AG04449 (cell line): ENCODE measurements around the gene TRAPPC2L.

Source experiments
- CTCF ChIA-PET: fragments of 350-600 bp; formaldehyde crosslinking; extraction: SDS; loops from one replicate; lab custom pipeline; 2021; ENCODE audit warnings: antibody characterized with exemption; lab: Yijun Ruan, JAX
- POLR2A ChIA-PET: fragments of 400-600, 350-600 bp; formaldehyde crosslinking; extraction: SDS; loops from one replicate; lab custom pipeline; 2020; ENCODE audit warnings: antibody characterized with exemption, inconsistent platforms; lab: Yijun Ruan, JAX
- DNase-seq: peaks from one replicate; pipeline ENCODE4 v3.0.0-alpha.2; 2010; ENCODE audit warnings: low read depth, low spot score
- H3K4me3 ChIP-seq: 2 replicates; pipeline ENCODE4 v1.5.1; 2011; ENCODE audit warnings: low read depth, mild to moderate bottlenecking, control low read depth, low read length
- CTCF ChIP-seq: IDR thresholded peaks from one replicate; pipeline ENCODE4 v1.5.1; 2011; ENCODE audit warnings: mild to moderate bottlenecking, moderate library complexity, low read length, control low read depth, inconsistent platforms; ENCODE audit not compliant: insufficient read depth; ENCODE audit errors: missing control alignments

Gene TRAPPC2L

GRCh38 chr16:88828711-88829110 is 28.2 kb upstream of the TRAPPC2L start:
- DNase-seq, result no peak
- no peak for TF ChIP-seq CTCF
- ChIA-PET CTCF (interaction anchor here (1.2 kb wide), 1 partner anchor 19 kb away, joined by 3 read pairs; no protein-coding TSS in a partner anchor), POLR2A (no interaction called here)
- H3K4me3 ChIP-seq, result no peak overlapping the region

GRCh38 chr16:88830258-88830657 is 26.7 kb upstream of the TRAPPC2L start:
- H3K4me3 ChIP-seq, result no peak overlapping the region
- TF ChIP-seq CTCF, result no peak
- ChIA-PET POLR2A (no interaction called here), CTCF (interaction anchor here (1.3 to 1.5 kb wide), 3 partner anchors 12 to 16 kb away, joined by 3 to 5 read pairs (median 3); no protein-coding TSS in a partner anchor)
- DNase-seq, result no peak

GRCh38 chr16:88830783-88831182 is 26.1 kb upstream of the TRAPPC2L start:
- CTCF ChIA-PET, result interaction anchor here (1.3 to 1.5 kb wide), 3 partner anchors 12 to 16 kb away, joined by 3 to 5 read pairs (median 3); no protein-coding TSS in a partner anchor
- TF ChIP-seq CTCF, result no peak
- POLR2A ChIA-PET, result no interaction called here
- no peak overlapping the region for H3K4me3 ChIP-seq
- no peak for DNase-seq

- no peak overlapping the region for H3K4me3 ChIP-seq
- DNase-seq, result no peak
- POLR2A ChIA-PET, result no interaction called here
- TF ChIP-seq CTCF, result no peak
- CTCF ChIA-PET, result no interaction called here
Measured at GRCh38 chr16:88831838-88832237, 25.1 kb upstream of the TRAPPC2L start.

GRCh38 chr16:88833086-88833485 is 23.8 kb upstream of the TRAPPC2L start:
- no peak overlapping the region for H3K4me3 ChIP-seq
- no peak for DNase-seq
- POLR2A ChIA-PET, result interaction anchor here (1.3 kb wide), 1 partner anchor 22 kb away, joined by 4 read pairs; no protein-coding TSS in a partner anchor
- CTCF ChIA-PET, result interaction anchor here (0.7 to 0.9 kb wide), 3 partner anchors 12 to 25 kb away, joined by 3 to 4 read pairs (median 3); no protein-coding TSS in a partner anchor
- TF ChIP-seq CTCF, result no peak

GRCh38 chr16:88834670-88835069 is 22.3 kb upstream of the TRAPPC2L start:
- no peak for TF ChIP-seq CTCF
- ChIA-PET POLR2A (no interaction called here), CTCF (no interaction called here)
- H3K4me3 ChIP-seq, result no peak overlapping the region
- DNase-seq, result no peak
